Esophagus muscularis mucosa (tissue), 4 donors: Measurements from ENCODE around the gene SENP7. TPM values are rescaled to one million over a fixed set of nuclear protein-coding genes. Genes with fewer than 3 reads are reported as not detected.

ENCODE experiments used
- DNase-seq: peaks from one replicate; pipeline ENCODE4 v3.0.0-alpha.2; 2017; ENCODE audit errors: extremely low spot score
- H3K27ac ChIP-seq, 4 donors: fragments of 200-600 bp; sonication (generic); replicated peaks in 1 of 4; 1 replicate in 3 of 4; 2 replicates in 1 of 4; pipeline ENCODE4 v1.5.1; 2016 to 2019; ENCODE audit warnings: mild to moderate bottlenecking in 1 of 4
- H3K27me3 ChIP-seq, 4 donors: fragments of 200-600 bp; sonication (generic); one replicate each; pipeline versions ENCODE4 v1.5.1 to v1.6.0; 2016 to 2019
- H3K36me3 ChIP-seq, 4 donors: fragments of 200-600 bp; sonication (generic); one replicate each; pipeline ENCODE4 v1.5.1; 2016 to 2019
- H3K4me1 ChIP-seq, 4 donors: fragments of 200-600 bp; sonication (generic); one replicate each; pipeline ENCODE4 v1.5.1; 2016 to 2019
- H3K4me3 ChIP-seq, 4 donors: fragments of 200-600 bp; sonication (generic); 1 replicate in 2 of 4; 2 replicates in 2 of 4; pipeline ENCODE4 v1.5.1; 2016 to 2019; ENCODE audit warnings: mild to moderate bottlenecking in 4 of 4, moderate library complexity in 1 of 4
- H3K9me3 ChIP-seq, 4 donors: fragments of 200-600 bp; sonication (generic); 1 replicate in 3 of 4; 2 replicates in 1 of 4; pipeline ENCODE4 v1.5.1; 2016 to 2019
- CTCF ChIP-seq, 3 experiments: fragments of 200-600 bp in 2 of 3; fragments of 450-650 bp in 1 of 3; sonication (generic) in 2 of 3; IDR thresholded peaks; one replicate each; pipeline ENCODE4 v1.5.1; 2017 to 2019; ENCODE audit warnings: antibody characterized with exemption in 3 of 3, mild to moderate bottlenecking in 2 of 3, moderate library complexity in 1 of 3
- EP300 ChIP-seq: sonication (generic); formaldehyde crosslinking; IDR thresholded peaks from one replicate; pipeline ENCODE4 v1.6.1; 2017; ENCODE audit warnings: antibody characterized with exemption
- POLR2A ChIP-seq: fragments of 450-650 bp; IDR thresholded peaks from one replicate; pipeline ENCODE4 v1.6.1; 2017; ENCODE audit warnings: antibody characterized with exemption, moderate library complexity, mild to moderate bottlenecking, low read depth
- POLR2AphosphoS5 ChIP-seq, 2 donors: sonication (generic); formaldehyde crosslinking; IDR thresholded peaks; one replicate each; pipeline ENCODE4 v1.6.1; 2017; ENCODE audit warnings: antibody characterized with exemption in 2 of 2
- WGBS: methylation state at CpG from one replicate; pipeline ENCODE4 v1.1.5; 2018; 5-methylcytosine and 5-hydroxymethylcytosine counted together
- intact Hi-C: fragments of 100-400 bp; cut with DNase I; formaldehyde crosslinking; loops from one replicate; pipeline ENCODE4 v1.15.1; 2023
- total RNA-seq, 4 donors: library from RNA; depleted of rRNA; stranded (reverse); fragments of >200 nt; gene quantifications; one replicate each; pipeline versions ENCODE4 v1.1.0 to v1.2.1, GENCODE V29; 2016

The SENP7 gene
- total RNA-seq, 4 donors from 2014 or later: 13.7 to 23.3 (median 15.9) TPM

DNA sequence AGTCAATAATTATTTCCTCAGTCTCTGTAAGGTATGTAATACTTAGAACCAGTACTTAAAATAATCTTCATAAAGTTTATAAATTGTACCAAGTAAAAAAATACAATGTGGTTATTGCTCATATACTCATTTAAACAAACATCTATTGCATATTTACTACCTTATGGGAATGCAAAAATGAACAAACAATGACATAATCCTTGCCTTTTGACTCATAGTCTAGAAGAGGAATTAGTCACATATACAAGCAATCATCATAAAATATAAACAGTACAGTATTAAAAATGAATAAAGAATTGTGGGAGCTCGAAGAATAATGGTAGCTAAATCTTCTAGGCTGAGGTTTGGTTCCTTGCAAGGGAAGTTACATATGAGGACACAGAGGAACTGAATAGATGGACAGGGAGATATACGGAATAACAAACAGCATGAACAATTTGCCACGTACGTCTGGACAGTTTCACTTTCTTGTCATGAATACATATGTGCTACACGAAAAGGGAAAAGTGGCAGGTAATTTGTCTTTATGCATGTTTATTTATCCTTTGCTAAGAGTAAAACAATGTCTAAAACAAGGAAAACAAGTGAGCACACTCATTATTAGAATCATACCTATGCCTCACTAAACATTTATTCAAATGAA, 209.8 kb downstream of the SENP7 start:
- intact Hi-C loops: no loop called here
- DNase-seq: no peak
- Histone ChIP-seq H3K4me1 (no peaks in the 10 kb centered on the region), H3K27me3 (no peaks in the 10 kb centered on the region), H3K4me3 (no peak overlapping the region), H3K9me3 (peaks cover 0 to 5% (median 2%) of the 10 kb centered on the region in 4 donors), H3K27ac (no peak overlapping the region), H3K36me3 (no peaks in the 10 kb centered on the region)
- no peak for TF ChIP-seq CTCF (IDR thresholded peaks at IDR 0.05)
- no peak for TF ChIP-seq POLR2AphosphoS5 (IDR thresholded peaks at IDR 0.05)
- TF ChIP-seq EP300: no peak
- 31% methylated on average over 5 of the region's 5 CpGs for WGBS

- DNase-seq: no peak
- intact Hi-C loops: no loop called here
- H3K27ac ChIP-seq: no peak overlapping the region
- H3K27me3 ChIP-seq: no peaks in the 10 kb centered on the region
- TF ChIP-seq POLR2AphosphoS5 (IDR thresholded peaks at IDR 0.05) (no peak), POLR2A (no peak), EP300 (no peak), CTCF (IDR thresholded peaks at IDR 0.05) (no peak)
- no peaks in the 10 kb centered on the region for H3K4me1 ChIP-seq
- H3K4me3 ChIP-seq: no peak overlapping the region
- no peaks in the 10 kb centered on the region for H3K9me3 ChIP-seq
- 95% methylated on average over 4 of the region's 8 CpGs for WGBS
- no peaks in the 10 kb centered on the region for H3K36me3 ChIP-seq
These were observed 212.9 kb downstream of the SENP7 start for GRCh38 chr3:101300073-101300472.

DNA sequence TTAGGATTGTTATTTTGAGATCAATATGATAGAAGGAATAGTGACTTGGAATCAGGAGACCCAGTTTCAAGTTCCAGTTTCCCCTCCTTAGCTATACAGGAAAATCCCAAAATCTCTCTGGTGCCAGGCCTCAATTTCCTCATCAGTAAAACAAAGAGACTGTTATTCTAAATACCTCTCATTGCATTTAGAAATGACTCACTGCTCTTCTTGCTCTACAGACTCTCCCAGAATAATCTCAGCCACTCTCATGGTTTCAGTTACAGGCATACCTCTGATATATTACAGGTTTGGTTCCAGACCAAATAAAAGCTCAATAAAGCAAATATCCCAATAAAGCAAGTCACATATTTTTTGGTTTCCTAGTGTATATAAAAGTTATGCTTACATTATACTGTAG, 221.0 kb downstream of the SENP7 start:
- DNase-seq: no peak
- intact Hi-C loops: no loop called here
- H3K4me1 ChIP-seq: no peaks in the 10 kb centered on the region
- H3K4me3 ChIP-seq: no peak overlapping the region
- H3K27ac ChIP-seq: no peak overlapping the region
- TF ChIP-seq POLR2AphosphoS5 (IDR thresholded peaks at IDR 0.05) (no peak), CTCF (IDR thresholded peaks at IDR 0.05) (no peak), EP300 (no peak), POLR2A (no peak)
- H3K9me3 ChIP-seq: no peaks in the 10 kb centered on the region
- no peaks in the 10 kb centered on the region for H3K27me3 ChIP-seq
- H3K36me3 ChIP-seq: no peaks in the 10 kb centered on the region

GRCh38 chr3:101288294-101288693, 224.7 kb downstream of the SENP7 start:
- Histone ChIP-seq H3K27ac (no peak overlapping the region), H3K27me3 (no peaks in the 10 kb centered on the region), H3K4me1 (no peaks in the 10 kb centered on the region), H3K9me3 (no peaks in the 10 kb centered on the region), H3K4me3 (no peak overlapping the region), H3K36me3 (no peaks in the 10 kb centered on the region)
- TF ChIP-seq EP300 (no peak), POLR2AphosphoS5 (IDR thresholded peaks at IDR 0.05) (no peak), POLR2A (no peak), CTCF (IDR thresholded peaks at IDR 0.05) (no peak)
- intact Hi-C loops: no loop called here
- DNase-seq: no peak
- WGBS: 84% methylated on average over 2 of the region's 2 CpGs

DNA sequence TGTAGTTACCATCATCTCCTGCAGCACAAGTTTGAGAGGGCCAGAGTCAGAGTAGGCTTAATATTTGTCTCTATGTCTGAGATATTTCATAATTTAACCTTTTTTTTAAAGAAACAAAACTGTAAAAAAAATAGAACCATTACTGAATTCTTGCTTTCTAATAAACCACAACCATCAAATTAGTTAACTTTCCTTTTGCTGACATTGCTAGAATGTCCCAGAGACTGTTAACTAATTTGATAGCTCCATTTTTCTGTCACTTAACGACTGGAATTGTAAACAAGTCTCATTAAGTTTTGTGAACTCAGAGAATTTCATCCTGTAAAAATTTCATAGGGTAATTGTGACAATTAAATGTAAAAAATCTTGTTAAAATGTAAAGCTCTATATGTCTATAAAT, 228.3 kb downstream of the SENP7 start:
- Histone ChIP-seq H3K4me1 (no peaks in the 10 kb centered on the region), H3K9me3 (no peaks in the 10 kb centered on the region), H3K4me3 (no peak overlapping the region), H3K36me3 (no peaks in the 10 kb centered on the region), H3K27me3 (no peaks in the 10 kb centered on the region), H3K27ac (no peak overlapping the region)
- no peak for TF ChIP-seq POLR2AphosphoS5 (IDR thresholded peaks at IDR 0.05)
- no peak for TF ChIP-seq EP300
- TF ChIP-seq CTCF (IDR thresholded peaks at IDR 0.05): no peak
- TF ChIP-seq POLR2A: no peak
- no peak for DNase-seq
- WGBS: 84% methylated on average over 1 of the region's 1 CpG
- intact Hi-C loops: no loop called here
